Stimulated activated CD4-positive, alpha-beta T cell treated with anti-CD3 and anti-CD28 coated beads, Interleukin-12 subunit alpha, Interleukin-12 subunit beta, amount 100 ng/mL, for 48 hours (primary cell): ENCODE measurements around the gene C5orf15.
"Not testable (repeated sequence)": the region's sequence is repeated elsewhere in the genome, so short reads cannot be mapped to it uniquely, and the experiment has no call there.

Experiments used
- DNase-seq, 3 donors: peaks; one replicate each; pipeline ENCODE4 v3.0.0-alpha.2; 2020; ENCODE audit warnings: low read depth in 2 of 3, low spot score in 1 of 3

The C5orf15 gene

GRCh38 chr5:133938039-133938821 lies 30.2 kb downstream of the C5orf15 start:
- DNase-seq = no peak

DNA sequence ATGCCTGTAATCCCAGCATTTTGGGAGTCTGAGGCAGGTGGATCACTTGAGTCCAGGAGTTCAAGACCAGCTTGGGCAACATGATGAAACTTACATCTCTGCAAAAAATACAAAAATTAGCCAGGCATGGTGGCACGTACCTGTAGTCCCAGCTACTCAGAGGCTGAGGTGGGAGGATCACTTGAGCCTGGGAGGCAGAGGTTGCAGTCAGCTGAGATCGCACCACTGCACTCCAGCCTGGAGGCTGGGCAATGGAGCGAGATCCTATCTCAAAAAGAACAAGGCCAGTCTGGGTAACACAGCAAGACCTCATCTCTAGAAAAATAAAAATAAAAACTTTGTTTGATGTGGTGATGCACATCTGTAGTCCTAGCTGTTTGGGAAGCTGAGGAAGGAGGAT lies 30.8 kb downstream of the C5orf15 start:
- not testable (repeated sequence) for DNase-seq

DNA sequence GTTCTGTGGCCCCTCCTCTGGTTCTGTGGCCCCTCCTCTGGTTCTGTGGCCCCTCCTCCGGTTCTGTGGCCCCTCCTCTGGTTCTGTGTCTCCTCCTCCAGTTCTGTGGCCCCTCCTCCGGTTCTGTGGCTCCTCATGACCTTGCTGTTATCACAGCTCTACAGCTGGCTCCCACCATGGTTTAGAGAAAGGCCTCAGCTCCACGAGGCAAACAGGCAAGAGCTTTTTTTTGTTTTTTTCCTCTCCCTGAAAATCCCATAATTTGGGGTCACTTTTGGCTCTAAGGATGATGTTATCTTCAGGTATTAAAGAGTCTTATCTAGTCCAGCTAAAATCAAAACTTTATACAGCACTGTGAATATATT lies 31.8 kb downstream of the C5orf15 start:
- DNase-seq = no peak

DNA sequence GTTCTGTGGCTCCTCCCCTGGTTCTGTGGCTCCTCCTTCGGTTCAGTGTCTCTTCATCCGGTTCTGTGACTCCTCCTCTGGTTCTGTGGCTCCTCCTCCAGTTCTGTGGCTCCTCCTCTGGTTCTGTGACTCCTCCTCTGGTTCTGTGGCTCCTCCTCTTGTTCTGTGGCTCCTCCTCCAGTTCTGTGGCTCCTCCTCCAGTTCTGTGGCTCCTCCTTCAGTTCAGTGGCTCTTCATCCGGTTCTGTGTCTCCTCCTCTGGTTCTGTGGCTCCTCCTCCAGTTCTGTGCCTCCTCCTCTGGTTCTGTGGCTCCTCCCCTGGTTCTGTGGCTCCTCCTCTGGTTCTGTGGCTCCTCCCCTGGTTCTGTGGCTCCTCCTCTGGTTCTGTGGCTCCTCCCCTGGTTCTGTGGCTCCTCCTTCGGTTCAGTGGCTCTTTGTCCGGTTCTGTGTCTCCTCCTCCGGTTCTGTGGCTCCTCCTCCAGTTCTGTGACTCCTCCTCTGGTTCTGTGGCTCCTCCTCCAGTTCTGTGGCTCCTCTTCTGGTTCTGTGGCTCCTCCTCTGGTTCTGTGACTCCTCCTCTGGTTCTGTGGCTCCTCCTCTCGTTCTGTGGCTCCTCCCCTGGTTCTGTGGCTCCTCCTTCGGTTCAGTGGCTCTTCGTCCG lies 32.3 kb downstream of the C5orf15 start:
- DNase-seq = not testable (repeated sequence)

- DNase-seq = no peak
Measured at GRCh38 chr5:133935667-133935940, 32.8 kb downstream of the C5orf15 start.

DNA sequence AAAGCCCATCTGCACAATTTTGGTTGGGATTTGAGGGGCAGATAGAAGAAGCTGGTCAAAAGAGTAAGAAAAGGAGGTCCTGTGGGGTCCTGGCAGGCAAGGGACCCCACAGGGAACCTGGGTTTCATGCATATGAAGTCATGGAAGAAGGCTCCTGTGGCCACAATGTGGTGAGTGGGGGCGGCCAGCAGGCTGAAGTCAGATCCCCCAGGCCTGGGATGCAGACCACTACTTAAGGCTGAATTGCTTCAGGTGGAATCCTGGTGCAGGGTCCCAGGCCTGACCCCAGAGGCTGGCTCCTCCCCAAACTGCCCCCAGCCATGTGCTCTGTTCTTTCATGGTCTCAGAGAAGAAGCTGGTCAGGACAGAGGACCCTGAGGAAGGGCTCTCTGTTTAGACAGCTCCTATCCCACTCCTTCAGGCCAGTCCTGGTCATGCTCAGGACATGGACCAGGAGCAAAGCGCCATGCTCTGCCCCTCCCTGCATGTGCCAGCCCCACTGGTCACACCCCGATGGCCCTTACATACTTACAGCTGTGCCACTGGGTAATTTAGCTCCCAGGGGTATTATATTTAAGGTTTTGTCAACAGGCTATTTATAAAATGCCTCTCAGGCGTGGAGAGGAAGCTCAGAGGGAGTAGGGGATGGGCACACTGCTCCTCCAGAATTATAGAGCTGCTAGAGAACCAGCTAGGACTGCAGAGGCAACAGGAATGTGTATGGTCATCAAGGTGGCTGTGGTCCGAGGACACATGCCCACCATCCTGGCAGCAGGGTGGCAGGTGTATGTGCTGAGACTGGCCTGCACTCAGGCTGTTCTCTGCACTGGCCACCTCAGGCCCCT lies 33.4 kb downstream of the C5orf15 start:
- DNase-seq = no peak

- no peak for DNase-seq
Measured at GRCh38 chr5:133934311-133934710, 34.1 kb downstream of the C5orf15 start.

- DNase-seq = no peak
Measured at GRCh38 chr5:133933670-133934295, 34.6 kb downstream of the C5orf15 start.

DNA sequence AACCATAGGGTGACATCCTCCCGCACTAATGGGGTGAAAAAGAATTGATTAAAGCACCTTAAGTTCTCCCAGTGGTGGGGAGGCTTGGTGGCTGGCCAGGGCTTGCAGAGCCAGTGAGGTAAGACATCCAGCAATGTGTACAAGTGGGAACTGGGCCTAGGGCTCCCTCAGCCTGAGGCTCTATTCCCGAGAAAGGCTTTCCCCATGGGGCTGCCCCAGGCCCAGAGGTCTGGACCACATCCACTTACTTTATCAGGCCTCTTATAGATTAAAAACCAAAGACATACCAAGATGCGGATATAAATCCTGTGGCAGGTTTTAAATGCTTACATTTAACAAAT lies 35.3 kb downstream of the C5orf15 start:
- DNase-seq = no peak

GRCh38 chr5:133932441-133933168 lies 35.8 kb downstream of the C5orf15 start:
- DNase-seq = no peak

GRCh38 chr5:133931546-133931945 lies 36.9 kb downstream of the C5orf15 start:
- DNase-seq = no peak

DNA sequence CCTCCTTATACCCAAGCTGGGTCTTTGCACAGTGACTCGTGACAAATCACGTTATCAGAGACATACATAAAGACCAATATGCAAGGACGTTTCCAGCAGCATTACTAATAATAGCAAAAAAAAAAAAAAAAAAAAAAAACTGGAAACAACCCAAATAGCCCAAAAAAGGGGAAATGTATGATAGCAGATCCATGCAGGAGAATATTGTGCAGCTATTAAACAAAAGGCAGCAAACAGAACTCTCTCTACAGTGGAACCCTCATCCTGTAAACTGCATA lies 37.7 kb downstream of the C5orf15 start:
- DNase-seq = no peak

- DNase-seq = peak; percentile 65 to 69 (median 68)
Measured at GRCh38 chr5:133930061-133930812, 38.2 kb downstream of the C5orf15 start.

DNA sequence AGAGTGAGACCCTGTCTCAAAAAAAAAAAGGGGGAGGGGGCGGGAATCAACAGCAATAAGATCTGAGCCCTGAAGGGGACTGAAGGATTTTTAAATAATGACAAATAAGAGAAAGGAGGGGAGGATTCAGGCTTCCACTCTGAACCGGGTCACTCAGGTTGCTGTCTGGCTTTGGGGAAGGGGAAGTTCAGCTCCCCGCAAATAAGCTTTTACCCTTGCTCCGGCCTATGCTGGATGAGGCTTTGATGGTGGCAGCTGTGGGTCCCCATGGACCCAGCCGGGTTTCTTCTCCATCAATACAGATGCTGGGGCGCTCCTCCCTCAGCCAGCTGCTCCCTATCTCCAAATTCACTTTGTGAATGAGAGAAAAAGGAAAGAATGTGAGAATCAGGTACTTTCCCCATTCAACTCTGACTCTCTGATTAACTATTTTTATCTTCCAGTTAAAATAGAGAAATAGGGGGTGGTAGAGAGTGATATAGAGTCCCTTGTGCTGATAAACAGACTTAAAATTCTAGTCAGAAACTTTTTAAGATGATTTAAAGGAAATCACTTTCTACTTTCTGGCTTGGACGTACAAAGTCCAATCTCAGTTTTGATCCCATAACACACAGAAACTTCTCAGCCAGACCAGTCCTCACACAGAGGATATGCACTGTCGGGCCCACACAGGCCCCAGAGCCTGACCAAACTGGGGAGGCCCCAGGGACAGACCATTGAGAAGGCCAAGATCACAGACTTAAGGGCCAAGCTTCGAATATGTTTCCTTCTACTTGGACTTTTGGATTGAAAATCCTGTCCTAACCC lies 39.6 kb downstream of the C5orf15 start:
- DNase-seq = no peak

GRCh38 chr5:133927300-133928180 lies 40.9 kb downstream of the C5orf15 start:
- no peak for DNase-seq

DNA sequence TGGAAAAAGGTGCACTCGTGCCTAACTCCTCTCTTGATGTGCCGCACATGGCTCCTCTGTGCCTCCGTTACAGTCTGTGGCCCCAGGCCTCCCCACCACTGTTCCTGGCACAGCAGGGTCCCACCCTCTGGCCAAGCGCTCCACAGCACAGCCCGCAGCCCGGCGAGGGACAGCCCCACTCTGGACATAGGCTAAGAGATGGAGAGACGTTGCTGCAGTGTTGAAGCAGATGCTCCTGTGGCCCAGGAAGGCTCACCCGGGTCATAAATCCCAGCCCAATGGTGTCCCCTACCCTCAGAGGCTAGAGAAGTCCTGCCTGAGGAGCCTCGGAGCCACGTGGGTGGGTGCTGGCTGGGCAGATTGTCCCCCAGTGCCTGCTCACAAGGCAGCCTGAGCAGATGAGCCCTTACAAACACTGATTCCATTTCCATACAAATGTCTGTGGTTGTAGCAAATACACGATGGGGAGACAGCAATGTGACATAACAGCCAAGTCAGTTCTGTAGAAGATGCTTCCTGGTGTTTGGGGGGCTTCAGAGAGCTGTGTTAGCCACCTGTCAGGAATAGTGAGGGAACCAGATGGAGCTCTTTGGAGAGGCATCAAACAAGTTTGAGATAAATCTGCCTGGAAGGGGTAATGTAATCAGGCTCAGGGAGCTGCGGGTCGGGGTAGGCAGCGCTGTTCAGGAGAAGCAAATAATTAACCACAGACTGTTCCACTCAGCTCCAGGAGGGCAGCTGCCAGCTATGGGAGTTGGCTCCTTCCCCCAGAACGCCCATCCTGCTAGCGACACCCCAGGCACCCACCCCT lies 41.7 kb downstream of the C5orf15 start:
- no peak for DNase-seq

DNA sequence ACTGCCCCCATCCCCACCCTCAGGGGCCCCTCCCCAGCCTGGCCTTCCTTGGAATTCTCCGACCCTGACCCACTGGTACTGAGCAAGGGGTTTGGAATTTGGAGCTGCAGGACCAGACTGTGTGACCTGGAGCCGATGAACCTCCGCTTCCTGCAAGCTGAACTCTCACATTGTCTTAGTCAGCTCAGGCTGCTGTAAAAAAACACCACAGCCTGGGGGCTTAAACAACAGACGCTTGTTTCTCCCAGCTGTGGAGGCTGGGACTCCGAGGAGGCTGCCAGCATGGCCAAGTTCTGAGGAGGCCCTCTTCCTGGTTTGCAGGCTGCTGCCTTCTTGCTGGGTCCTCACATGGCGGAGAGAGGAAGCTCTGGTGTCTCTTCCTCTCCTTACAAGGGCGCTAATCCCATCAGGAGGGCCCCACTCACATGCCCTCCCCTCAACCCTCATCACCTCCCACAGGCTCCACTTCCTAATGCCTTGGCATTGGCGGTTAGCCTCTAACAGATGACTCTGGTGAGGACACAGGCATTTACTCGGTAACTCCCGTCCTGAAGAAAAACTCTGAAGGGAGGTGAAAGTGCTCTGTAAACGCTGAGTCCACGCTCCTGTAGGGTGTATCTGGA lies 42.4 kb downstream of the C5orf15 start:
- DNase-seq = no peak

- no peak for DNase-seq
Measured at GRCh38 chr5:133925269-133925668, 43.2 kb downstream of the C5orf15 start.
